Measurements from ENCODE around the gene OR4D6. TPM values are rescaled to one million over a fixed set of nuclear protein-coding genes. Genes with fewer than 3 reads are reported as not detected.
"Not testable (repeated sequence)": the region's sequence is repeated elsewhere in the genome, so short reads cannot be mapped to it uniquely, and the experiment has no call there.

OR4D6 gene
- total and polyA plus RNA-seq, 5 experiments from 2014 or later: not detected

- Mint-ChIP-seq H3K4me3 (no peak overlapping the region), H3K27me3 (peaks cover 0 to 5% (median 2%) of the 10 kb centered on the region in 5 donors), H3K27ac (no peak overlapping the region), H3K9me3 (no peaks in the 10 kb centered on the region), H3K36me3 (no peaks in the 10 kb centered on the region), H3K4me1 (no peaks in the 10 kb centered on the region)
- ATAC-seq (no peak), DNase-seq (no peak)
- POLR2A ChIA-PET: no interaction called here
These were observed 19.0 kb upstream of the OR4D6 start for GRCh38 chr11:59437770-59438169.

- H3K27me3 Mint-ChIP-seq: peaks cover 0 to 12% (median 3%) of the 10 kb centered on the region in 5 donors
- POLR2A ChIA-PET, H3K36me3 Mint-ChIP-seq, H3K27ac Mint-ChIP-seq, DNase-seq, H3K4me1 Mint-ChIP-seq, H3K4me3 Mint-ChIP-seq, ATAC-seq: not testable (repeated sequence)
- peaks cover 0 to 15% (median 4%) of the 10 kb centered on the region in 9 donors for H3K9me3 Mint-ChIP-seq
These were observed 11.1 kb upstream of the OR4D6 start for GRCh38 chr11:59445624-59446023.

- Mint-ChIP-seq H3K4me3 (no peak overlapping the region), H3K9me3 (peaks cover 0 to 15% (median 4%) of the 10 kb centered on the region in 9 donors), H3K4me1 (no peaks in the 10 kb centered on the region), H3K36me3 (no peaks in the 10 kb centered on the region), H3K27ac (no peak overlapping the region), H3K27me3 (peaks cover 0 to 10% (median 3%) of the 10 kb centered on the region in 5 donors)
- POLR2A ChIA-PET: no interaction called here
- ATAC-seq (no peak), DNase-seq (no peak)
These were observed 8.3 kb upstream of the OR4D6 start for GRCh38 chr11:59448484-59448883.

GRCh38 chr11:59459916-59460315 lies 3.2 kb downstream of the OR4D6 start:
- no peaks in the 10 kb centered on the region for H3K9me3 Mint-ChIP-seq
- no peak for ATAC-seq
- peaks cover 9 to 53% (median 31%) of the 10 kb centered on the region in 5 donors for H3K27me3 Mint-ChIP-seq
- H3K4me1 Mint-ChIP-seq: no peaks in the 10 kb centered on the region
- no peak for DNase-seq
- H3K27ac Mint-ChIP-seq: no peak overlapping the region
- no peaks in the 10 kb centered on the region for H3K36me3 Mint-ChIP-seq
- POLR2A ChIA-PET: no interaction called here
- H3K4me3 Mint-ChIP-seq: no peak overlapping the region

- Mint-ChIP-seq H3K4me3 (no peak overlapping the region), H3K27ac (no peak overlapping the region), H3K27me3 (peaks cover 13 to 56% (median 30%) of the 10 kb centered on the region in 5 donors), H3K4me1 (no peaks in the 10 kb centered on the region), H3K9me3 (peaks cover 0 to 2% (median 0%) of the 10 kb centered on the region in 9 donors), H3K36me3 (no peaks in the 10 kb centered on the region)
- no peak for ATAC-seq
- POLR2A ChIA-PET: no interaction called here
- DNase-seq: no peak
These were observed 6.5 kb downstream of the OR4D6 start for GRCh38 chr11:59463190-59463641.

GRCh38 chr11:59473015-59473414 lies 16.3 kb downstream of the OR4D6 start, which contains the start of gene OR4D10:
TSS of gene OR4D10 (plus strand) at chr11:59473315. CDS start at chr11:59477430, 4,115 bp downstream.
- POLR2A ChIA-PET: no interaction called here
- peaks cover 9 to 25% (median 13%) of the 10 kb centered on the region in 5 donors for H3K27me3 Mint-ChIP-seq
- H3K9me3 Mint-ChIP-seq: no peaks in the 10 kb centered on the region
- no peak for ATAC-seq
- no peak for DNase-seq
- no peak within 1 kb of the TSS for H3K27ac Mint-ChIP-seq
- no peaks in the 10 kb centered on the region for H3K4me1 Mint-ChIP-seq
- no peaks in the 10 kb centered on the region for H3K36me3 Mint-ChIP-seq
- H3K4me3 Mint-ChIP-seq: no peak within 1 kb of the TSS

GRCh38 chr11:59475176-59475575 lies 18.4 kb downstream of the OR4D6 start:
- no peak for DNase-seq
- Mint-ChIP-seq H3K27ac (no peak overlapping the region), H3K4me3 (no peak overlapping the region), H3K27me3 (peaks cover 5 to 19% (median 12%) of the 10 kb centered on the region in 5 donors), H3K36me3 (no peaks in the 10 kb centered on the region), H3K4me1 (no peaks in the 10 kb centered on the region), H3K9me3 (no peaks in the 10 kb centered on the region)
- POLR2A ChIA-PET: interaction anchor here (0.6 kb wide), 1 partner anchor 33 kb away, joined by 4 read pairs; no protein-coding TSS in a partner anchor
- no peak for ATAC-seq

- no peak overlapping the region for H3K4me3 Mint-ChIP-seq
- ATAC-seq (no peak), DNase-seq (no peak)
- no peaks in the 10 kb centered on the region for H3K4me1 Mint-ChIP-seq
- no peaks in the 10 kb centered on the region for H3K9me3 Mint-ChIP-seq
- H3K27ac Mint-ChIP-seq: no peak overlapping the region
- POLR2A ChIA-PET: no interaction called here
- peaks cover 6 to 17% (median 8%) of the 10 kb centered on the region in 5 donors for H3K27me3 Mint-ChIP-seq
- no peaks in the 10 kb centered on the region for H3K36me3 Mint-ChIP-seq
These were observed 23.1 kb downstream of the OR4D6 start for GRCh38 chr11:59479906-59480305.

- no peaks in the 10 kb centered on the region for H3K9me3 Mint-ChIP-seq
- H3K4me3 Mint-ChIP-seq: no peak overlapping the region
- H3K36me3 Mint-ChIP-seq: no peaks in the 10 kb centered on the region
- peaks cover 4 to 12% (median 6%) of the 10 kb centered on the region in 5 donors for H3K27me3 Mint-ChIP-seq
- DNase-seq (no peak), ATAC-seq (no peak)
- POLR2A ChIA-PET: no interaction called here
- H3K27ac Mint-ChIP-seq: no peak overlapping the region
- no peaks in the 10 kb centered on the region for H3K4me1 Mint-ChIP-seq
These were observed 23.6 kb downstream of the OR4D6 start for GRCh38 chr11:59480359-59480758.

GRCh38 chr11:59501931-59502330 lies 45.2 kb downstream of the OR4D6 start:
- Mint-ChIP-seq H3K4me3 (no peak overlapping the region), H3K27me3 (peaks cover 3 to 18% (median 6%) of the 10 kb centered on the region in 5 donors), H3K4me1 (no peaks in the 10 kb centered on the region), H3K36me3 (peaks cover 0 to 4% (median 0%) of the 10 kb centered on the region in 3 donors), H3K27ac (no peak overlapping the region), H3K9me3 (no peaks in the 10 kb centered on the region)
- DNase-seq: no peak
- POLR2A ChIA-PET: no interaction called here
- no peak for ATAC-seq

- POLR2A ChIA-PET: no interaction called here
- peak within 1 kb of the TSS in 1 of 10 donors; percentile 15 for H3K27ac Mint-ChIP-seq
- H3K4me3 Mint-ChIP-seq: no peak within 1 kb of the TSS
- H3K9me3 Mint-ChIP-seq: no peaks in the 10 kb centered on the region
- peaks cover 0 to 12% (median 4%) of the 10 kb centered on the region in 5 donors for H3K27me3 Mint-ChIP-seq
- H3K36me3 Mint-ChIP-seq: peaks cover 0 to 4% (median 0%) of the 10 kb centered on the region in 3 donors
- DNase-seq (no peak), ATAC-seq (no peak)
- H3K4me1 Mint-ChIP-seq: peaks cover 0 to under 1% (median 0%) of the 10 kb centered on the region in 4 donors
These were observed 46.5 kb downstream of the OR4D6 start, which contains the start of gene OR4D11 for GRCh38 chr11:59503276-59503675. TSS of gene OR4D11 (plus strand) at chr11:59503576. CDS start at chr11:59503576, 0 bp downstream.

Measured in naive thymus-derived CD8-positive, alpha-beta T cell (primary cell).